Natural killer cell (primary cell): ENCODE data around the gene PDE4D. TPM values are rescaled to one million over a fixed set of nuclear protein-coding genes. Genes with fewer than 3 reads are reported as not detected.

Experiments used
- ATAC-seq, 3 donors: fragments of 150-1000 bp in 2 of 3; fragments of 200-7000 bp in 1 of 3; cut with Tn5 transposase; 1 replicate in 1 of 3; 2 replicates in 2 of 3; pipeline ENCODE4 v1.10.0; 2021; ENCODE audit warnings: mild to moderate bottlenecking in 2 of 3, moderate library complexity in 2 of 3
- DNase-seq, 2 donors: peaks; one replicate each; pipeline versions ENCODE4 v3.0.0 to v3.0.0-alpha.2; 2013 to 2021; ENCODE audit warnings: mixed read lengths in 1 of 2
- H3K27ac ChIP-seq: one replicate; pipeline ENCODE4 v1.5.1; 2013; ENCODE audit warnings: mild to moderate bottlenecking, low read length
- H3K27me3 ChIP-seq: one replicate; pipeline ENCODE4 v1.6.1; 2013; ENCODE audit warnings: low read length; ENCODE audit not compliant: control insufficient read depth, insufficient read depth
- H3K36me3 ChIP-seq: one replicate; pipeline ENCODE4 v1.6.1; 2013; ENCODE audit warnings: low read length; ENCODE audit not compliant: control insufficient read depth, insufficient read depth
- H3K4me1 ChIP-seq: one replicate; pipeline ENCODE4 v1.6.1; 2013; ENCODE audit warnings: low read length; ENCODE audit not compliant: control insufficient read depth, insufficient read depth
- H3K4me3 ChIP-seq: one replicate; pipeline ENCODE4 v1.5.1; 2013; ENCODE audit warnings: low read length
- H3K9me3 ChIP-seq: one replicate; pipeline ENCODE4 v1.6.1; 2013; ENCODE audit warnings: low read length; ENCODE audit not compliant: control insufficient read depth, insufficient read depth
- H3K27ac Mint-ChIP-seq, 2 donors: one replicate each; pipeline ENCODE4 v1.8.0; 2022; ENCODE audit warnings: mild to moderate bottlenecking in 2 of 2, mixed read lengths in 2 of 2, moderate library complexity in 1 of 2
- H3K27me3 Mint-ChIP-seq, 2 donors: one replicate each; pipeline ENCODE4 v1.8.0; 2022; ENCODE audit warnings: low read depth in 2 of 2, mixed read lengths in 2 of 2
- H3K36me3 Mint-ChIP-seq: one replicate; pipeline ENCODE4 v1.8.0; 2022; ENCODE audit warnings: mixed read lengths
- H3K4me1 Mint-ChIP-seq, 2 donors: one replicate each; pipeline ENCODE4 v1.8.0; 2022; ENCODE audit warnings: mixed read lengths in 2 of 2
- H3K4me3 Mint-ChIP-seq: one replicate; pipeline ENCODE4 v1.8.0; 2022; ENCODE audit warnings: mild to moderate bottlenecking, moderate library complexity, mixed read lengths
- H3K9me3 Mint-ChIP-seq, 2 donors: one replicate each; pipeline ENCODE4 v1.8.0; 2022; ENCODE audit warnings: mixed read lengths in 2 of 2
- WGBS: methylation state at CpG from one replicate; pipeline ENCODE4 v1.1.7; 2013; ENCODE audit warnings: missing lambda C conversion rate; ENCODE audit not compliant: insufficient coverage; 5-methylcytosine and 5-hydroxymethylcytosine counted together
- intact Hi-C: fragments of 100-400 bp; cut with micrococcal nuclease; formaldehyde crosslinking; loops from one replicate; pipeline ENCODE4 v1.14.2; 2022
- total RNA-seq, 4 donors: library from RNA; stranded (reverse); fragments of 120-200 nt in 1 of 4; gene quantifications; one replicate each; pipeline versions ENCODE4 v1.2.3 to v1.2.4, GENCODE V29; 2013 to 2022
- TF ChIP-seq, protein P1 (sequence below): fragments of 200-600 bp; IDR thresholded peaks from one replicate; pipeline ENCODE4 v1.8.0; 2022; ENCODE audit warnings: antibody characterized with exemption

PDE4D gene
- total RNA-seq, 3 donors from 2014 or later (not counting 1 experiment from before 2014, with no cell fraction given), result 109 to 170 (median 116) TPM

GRCh38 chr5:59296317-59297264 lies 596.9 kb downstream of the PDE4D start:
- Histone ChIP-seq H3K27ac (no peak overlapping the region), H3K9me3 (no peaks in the 10 kb centered on the region), H3K4me1 (no peaks in the 10 kb centered on the region), H3K27me3 (no peaks in the 10 kb centered on the region), H3K4me3 (peak overlapping the region; percentile 13), H3K36me3 (no peaks in the 10 kb centered on the region)
- H3K9me3 Mint-ChIP-seq, result no peaks in the 10 kb centered on the region
- H3K36me3 Mint-ChIP-seq, result no peaks in the 10 kb centered on the region
- ATAC-seq (peak; percentile 27 to 74 (median 38)), DNase-seq (peak in 1 of 2 donors; percentile 12)
- H3K27ac Mint-ChIP-seq, result peak overlapping the region; percentile 45 to 76
- TF ChIP-seq, protein P1, sequence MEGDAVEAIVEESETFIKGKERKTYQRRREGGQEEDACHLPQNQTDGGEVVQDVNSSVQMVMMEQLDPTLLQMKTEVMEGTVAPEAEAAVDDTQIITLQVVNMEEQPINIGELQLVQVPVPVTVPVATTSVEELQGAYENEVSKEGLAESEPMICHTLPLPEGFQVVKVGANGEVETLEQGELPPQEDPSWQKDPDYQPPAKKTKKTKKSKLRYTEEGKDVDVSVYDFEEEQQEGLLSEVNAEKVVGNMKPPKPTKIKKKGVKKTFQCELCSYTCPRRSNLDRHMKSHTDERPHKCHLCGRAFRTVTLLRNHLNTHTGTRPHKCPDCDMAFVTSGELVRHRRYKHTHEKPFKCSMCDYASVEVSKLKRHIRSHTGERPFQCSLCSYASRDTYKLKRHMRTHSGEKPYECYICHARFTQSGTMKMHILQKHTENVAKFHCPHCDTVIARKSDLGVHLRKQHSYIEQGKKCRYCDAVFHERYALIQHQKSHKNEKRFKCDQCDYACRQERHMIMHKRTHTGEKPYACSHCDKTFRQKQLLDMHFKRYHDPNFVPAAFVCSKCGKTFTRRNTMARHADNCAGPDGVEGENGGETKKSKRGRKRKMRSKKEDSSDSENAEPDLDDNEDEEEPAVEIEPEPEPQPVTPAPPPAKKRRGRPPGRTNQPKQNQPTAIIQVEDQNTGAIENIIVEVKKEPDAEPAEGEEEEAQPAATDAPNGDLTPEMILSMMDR, result no peak
- peaks cover 18% of the 10 kb centered on the region in 2 donors for H3K4me1 Mint-ChIP-seq
- intact Hi-C loops, result loop anchor here (5.0 kb wide), 1 partner anchor 61 kb away; no protein-coding TSS in a partner anchor
- no peaks in the 10 kb centered on the region for H3K27me3 Mint-ChIP-seq
- H3K4me3 Mint-ChIP-seq, result peak overlapping the region; percentile 75
- 66% methylated on average over 2 of the region's 5 CpGs for WGBS

GRCh38 chr5:59293700-59294099 lies 599.8 kb downstream of the PDE4D start:
- intact Hi-C loops, result no loop called here
- TF ChIP-seq, protein P1, result no peak
- no peaks in the 10 kb centered on the region for H3K9me3 Mint-ChIP-seq
- H3K36me3 ChIP-seq, result no peaks in the 10 kb centered on the region
- no peaks in the 10 kb centered on the region for H3K4me1 ChIP-seq
- H3K4me3 Mint-ChIP-seq, result no peak overlapping the region
- no peak overlapping the region for H3K27ac ChIP-seq
- H3K9me3 ChIP-seq, result no peaks in the 10 kb centered on the region
- no peaks in the 10 kb centered on the region for H3K27me3 ChIP-seq
- no peak overlapping the region for H3K4me3 ChIP-seq
- no peaks in the 10 kb centered on the region for H3K36me3 Mint-ChIP-seq
- no peak for ATAC-seq
- DNase-seq, result no peak
- no peak overlapping the region for H3K27ac Mint-ChIP-seq
- peaks cover 0 to 8% of the 10 kb centered on the region in 2 donors for H3K27me3 Mint-ChIP-seq
- peaks cover 18% of the 10 kb centered on the region in 2 donors for H3K4me1 Mint-ChIP-seq
- WGBS, result 94% methylated on average over 4 of the region's 4 CpGs

GRCh38 chr5:59291941-59292340 lies 601.6 kb downstream of the PDE4D start:
- Mint-ChIP-seq H3K27me3 (peaks cover 5 to 16% of the 10 kb centered on the region in 2 donors), H3K36me3 (no peaks in the 10 kb centered on the region), H3K4me3 (no peak overlapping the region), H3K27ac (no peak overlapping the region), H3K9me3 (no peaks in the 10 kb centered on the region), H3K4me1 (peaks cover 12 to 15% of the 10 kb centered on the region in 2 donors)
- intact Hi-C loops, result no loop called here
- H3K4me3 ChIP-seq, result no peak overlapping the region
- H3K36me3 ChIP-seq, result no peaks in the 10 kb centered on the region
- no peak overlapping the region for H3K27ac ChIP-seq
- DNase-seq, result no peak
- TF ChIP-seq, protein P1, result no peak
- H3K4me1 ChIP-seq, result no peaks in the 10 kb centered on the region
- no peaks in the 10 kb centered on the region for H3K9me3 ChIP-seq
- H3K27me3 ChIP-seq, result no peaks in the 10 kb centered on the region
- ATAC-seq, result no peak
